Stimulated activated CD8-positive, alpha-beta memory T cell treated with anti-CD3 and anti-CD28 coated beads, Interleukin-4, amount 100 ng/mL, for 48 hours (primary cell): ENCODE results near the gene TOPBP1.
"Not testable (repeated sequence)": the region's sequence is repeated elsewhere in the genome, so short reads cannot be mapped to it uniquely, and the experiment has no call there.

Experiments used
- DNase-seq: peaks from one replicate; pipeline ENCODE4 v3.0.0-alpha.2; 2020

TOPBP1 gene

GRCh38 chr3:133568294-133569014, 93.3 kb downstream of the TOPBP1 start:
- no peak for DNase-seq

GRCh38 chr3:133563816-133564215, 97.9 kb downstream of the TOPBP1 start:
- DNase-seq, result no peak

GRCh38 chr3:133563186-133563591, 98.6 kb downstream of the TOPBP1 start:
- DNase-seq, result no peak

- no peak for DNase-seq
Observed at GRCh38 chr3:133562376-133562775, 99.4 kb downstream of the TOPBP1 start.

GRCh38 chr3:133561679-133562078, 100.1 kb downstream of the TOPBP1 start:
- DNase-seq, result no peak

GRCh38 chr3:133551589-133551988, 110.2 kb downstream of the TOPBP1 start:
- DNase-seq, result not testable (repeated sequence)
